Neural progenitor cell (in vitro differentiated cells): ENCODE measurements around the gene UGT1A1. TPM values are rescaled to one million over a fixed set of nuclear protein-coding genes. Genes with fewer than 3 reads are reported as not detected.

Experiments
- DNase-seq: peaks from one replicate; pipeline ENCODE4 v3.0.0-alpha.2; 2016; ENCODE audit warnings: low spot score
- H2AFZ ChIP-seq: fragments of 200-600 bp; sonication (generic); replicated peaks from 2 replicates; pipeline ENCODE4 v1.6.1; 2016; ENCODE audit warnings: antibody characterized with exemption
- H3F3A ChIP-seq: fragments of 200-600 bp; sonication (generic); 2 replicates; pipeline ENCODE4 v1.6.1; 2016; ENCODE audit warnings: antibody characterized with exemption, low read depth
- H3K27ac ChIP-seq: fragments of 200-600 bp; sonication (generic); 2 replicates; pipeline ENCODE4 v1.5.1; 2016; ENCODE audit warnings: mild to moderate bottlenecking
- H3K27me3 ChIP-seq: fragments of 200-600 bp; sonication (generic); 2 replicates; pipeline ENCODE4 v1.6.1; 2016; ENCODE audit warnings: mild to moderate bottlenecking, moderate library complexity
- H3K36me3 ChIP-seq: fragments of 200-600 bp; sonication (generic); 2 replicates; pipeline ENCODE4 v1.5.1; 2016
- H3K4me1 ChIP-seq: fragments of 200-600 bp; sonication (generic); 2 replicates; pipeline ENCODE4 v1.6.1; 2016; ENCODE audit warnings: mixed run types
- H3K4me2 ChIP-seq: fragments of 200-600 bp; sonication (generic); 2 replicates; pipeline ENCODE4 v1.6.1; 2016
- H3K4me3 ChIP-seq: fragments of 200-600 bp; sonication (generic); 2 replicates; pipeline ENCODE4 v1.5.1; 2016
- H3K79me2 ChIP-seq: fragments of 200-600 bp; sonication (generic); 2 replicates; pipeline ENCODE4 v1.6.1; 2016; ENCODE audit warnings: low read depth
- H3K9ac ChIP-seq: fragments of 200-600 bp; sonication (generic); 2 replicates; pipeline ENCODE4 v1.6.1; 2016
- H3K9me3 ChIP-seq: fragments of 200-600 bp; sonication (generic); 2 replicates; pipeline ENCODE4 v1.5.1; 2016; ENCODE audit warnings: low read depth
- H4K20me1 ChIP-seq: fragments of 200-600 bp; sonication (generic); 2 replicates; pipeline ENCODE4 v1.6.1; 2016; ENCODE audit warnings: low read depth
- H3K27ac Mint-ChIP-seq: 3 replicates; pipeline ENCODE4 v1.8.0; 2021; ENCODE audit warnings: mixed read lengths
- H3K27me3 Mint-ChIP-seq: 2 replicates; pipeline ENCODE4 v1.8.0; 2022; ENCODE audit warnings: low read depth, mild to moderate bottlenecking, inconsistent platforms, moderate library complexity, mixed read lengths; ENCODE audit not compliant: insufficient read depth
- H3K36me3 Mint-ChIP-seq: 3 replicates; pipeline ENCODE4 v1.8.0; 2021; ENCODE audit warnings: mixed read lengths
- H3K4me1 Mint-ChIP-seq: 3 replicates; pipeline ENCODE4 v1.8.0; 2021; ENCODE audit warnings: mixed read lengths
- H3K4me3 Mint-ChIP-seq: 3 replicates; pipeline ENCODE4 v1.8.0; 2021; ENCODE audit warnings: mild to moderate bottlenecking, moderate library complexity, mixed read lengths
- H3K9me3 Mint-ChIP-seq: 3 replicates; pipeline ENCODE4 v1.8.0; 2020; ENCODE audit warnings: mixed read lengths
- EZH2 ChIP-seq: fragments of 200-600 bp; sonication (generic); IDR thresholded peaks from 2 replicates; pipeline ENCODE4 v1.6.1; 2017; ENCODE audit warnings: antibody characterized with exemption, mild to moderate bottlenecking, moderate library complexity
- EZH2phosphoT487 ChIP-seq: fragments of 200-600 bp; sonication (generic); IDR thresholded peaks from 2 replicates; pipeline ENCODE4 v1.6.1; 2017; ENCODE audit warnings: antibody characterized with exemption
- total RNA-seq: library from RNA; depleted of rRNA; stranded (reverse); fragments of >200 nt; gene quantifications from 2 replicates; pipeline ENCODE4 v1.2.3, GENCODE V29; 2015; ENCODE audit warnings: low replicate concordance
- TF ChIP-seq, protein P1 (sequence below): fragments of 200-600 bp; sonication (generic); IDR thresholded peaks from 2 replicates; pipeline ENCODE4 v1.5.1; 2017; ENCODE audit warnings: antibody characterized with exemption, mild to moderate bottlenecking

Gene UGT1A1
- total RNA-seq, 1 donor from 2014 or later = not detected

GRCh38 chr2:233754872-233755611 is 5.0 kb upstream of the UGT1A1 start:
- H3K9me3 Mint-ChIP-seq = peaks cover 24% of the 10 kb centered on the region
- no peaks in the 10 kb centered on the region for H3K79me2 ChIP-seq
- no peaks in the 10 kb centered on the region for H3F3A ChIP-seq
- H3K27ac ChIP-seq = no peak overlapping the region
- H3K4me1 ChIP-seq = peaks cover 3% of the 10 kb centered on the region
- no peak overlapping the region for H2AFZ ChIP-seq
- H3K9ac ChIP-seq = no peak overlapping the region
- H3K9me3 ChIP-seq = no peaks in the 10 kb centered on the region
- peaks cover 5% of the 10 kb centered on the region for H3K27me3 Mint-ChIP-seq
- H3K36me3 ChIP-seq = no peaks in the 10 kb centered on the region
- no peaks in the 10 kb centered on the region for H4K20me1 ChIP-seq
- no peak for TF ChIP-seq EZH2
- no peak for TF ChIP-seq EZH2phosphoT487
- TF ChIP-seq, protein P1, sequence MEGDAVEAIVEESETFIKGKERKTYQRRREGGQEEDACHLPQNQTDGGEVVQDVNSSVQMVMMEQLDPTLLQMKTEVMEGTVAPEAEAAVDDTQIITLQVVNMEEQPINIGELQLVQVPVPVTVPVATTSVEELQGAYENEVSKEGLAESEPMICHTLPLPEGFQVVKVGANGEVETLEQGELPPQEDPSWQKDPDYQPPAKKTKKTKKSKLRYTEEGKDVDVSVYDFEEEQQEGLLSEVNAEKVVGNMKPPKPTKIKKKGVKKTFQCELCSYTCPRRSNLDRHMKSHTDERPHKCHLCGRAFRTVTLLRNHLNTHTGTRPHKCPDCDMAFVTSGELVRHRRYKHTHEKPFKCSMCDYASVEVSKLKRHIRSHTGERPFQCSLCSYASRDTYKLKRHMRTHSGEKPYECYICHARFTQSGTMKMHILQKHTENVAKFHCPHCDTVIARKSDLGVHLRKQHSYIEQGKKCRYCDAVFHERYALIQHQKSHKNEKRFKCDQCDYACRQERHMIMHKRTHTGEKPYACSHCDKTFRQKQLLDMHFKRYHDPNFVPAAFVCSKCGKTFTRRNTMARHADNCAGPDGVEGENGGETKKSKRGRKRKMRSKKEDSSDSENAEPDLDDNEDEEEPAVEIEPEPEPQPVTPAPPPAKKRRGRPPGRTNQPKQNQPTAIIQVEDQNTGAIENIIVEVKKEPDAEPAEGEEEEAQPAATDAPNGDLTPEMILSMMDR = no peak
- H3K27ac Mint-ChIP-seq = no peak overlapping the region
- no peak overlapping the region for H3K4me3 Mint-ChIP-seq
- no peaks in the 10 kb centered on the region for H3K27me3 ChIP-seq
- H3K4me3 ChIP-seq = no peak overlapping the region
- H3K4me2 ChIP-seq = no peak overlapping the region
- H3K4me1 Mint-ChIP-seq = peaks cover 3% of the 10 kb centered on the region
- DNase-seq = no peak
- peaks cover 1% of the 10 kb centered on the region for H3K36me3 Mint-ChIP-seq

DNA sequence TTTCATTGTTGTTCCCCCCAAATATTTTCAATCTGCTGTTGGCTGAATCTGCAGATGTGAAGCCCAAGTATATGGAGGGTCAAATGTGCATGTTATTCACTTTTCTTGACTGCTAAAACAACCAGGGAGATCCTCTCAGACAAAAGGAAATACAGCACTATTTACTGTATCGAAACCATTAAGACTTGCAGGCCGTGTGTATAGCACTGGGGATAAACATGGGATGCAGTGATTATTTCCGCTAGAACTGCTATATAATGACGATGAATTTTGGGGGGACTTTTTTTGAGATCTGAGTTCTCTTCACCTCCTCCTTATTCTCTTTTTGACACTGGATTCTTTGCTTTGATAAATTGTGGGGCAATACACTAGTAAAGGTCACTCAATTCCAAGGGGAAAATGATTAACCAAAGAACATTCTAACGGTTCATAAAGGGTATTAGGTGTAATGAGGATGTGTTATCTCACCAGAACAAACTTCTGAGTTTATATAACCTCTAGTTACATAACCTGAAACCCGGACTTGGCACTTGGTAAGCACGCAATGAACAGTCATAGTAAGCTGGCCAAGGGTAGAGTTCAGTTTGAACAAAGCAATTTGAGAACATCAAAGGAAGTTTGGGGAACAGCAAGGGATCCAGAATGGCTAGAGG is 3.5 kb upstream of the UGT1A1 start:
- peaks cover 5% of the 10 kb centered on the region for H3K4me1 Mint-ChIP-seq
- peaks cover 5% of the 10 kb centered on the region for H3K27me3 Mint-ChIP-seq
- H3K4me3 Mint-ChIP-seq = no peak overlapping the region
- Histone ChIP-seq H3K4me1 (peaks cover 3% of the 10 kb centered on the region), H3K9me3 (no peaks in the 10 kb centered on the region), H3K4me3 (no peak overlapping the region), H3K27ac (no peak overlapping the region), H3K27me3 (no peaks in the 10 kb centered on the region), H3K4me2 (no peak overlapping the region), H3K36me3 (no peaks in the 10 kb centered on the region), H3F3A (no peaks in the 10 kb centered on the region), H4K20me1 (no peaks in the 10 kb centered on the region), H3K9ac (no peak overlapping the region), H2AFZ (no peak overlapping the region), H3K79me2 (no peaks in the 10 kb centered on the region)
- H3K9me3 Mint-ChIP-seq = peaks cover 15% of the 10 kb centered on the region
- TF ChIP-seq EZH2phosphoT487 (no peak), EZH2 (no peak)
- TF ChIP-seq, protein P1 = no peak
- DNase-seq = no peak
- H3K36me3 Mint-ChIP-seq = peaks cover under 1% of the 10 kb centered on the region
- no peak overlapping the region for H3K27ac Mint-ChIP-seq

DNA sequence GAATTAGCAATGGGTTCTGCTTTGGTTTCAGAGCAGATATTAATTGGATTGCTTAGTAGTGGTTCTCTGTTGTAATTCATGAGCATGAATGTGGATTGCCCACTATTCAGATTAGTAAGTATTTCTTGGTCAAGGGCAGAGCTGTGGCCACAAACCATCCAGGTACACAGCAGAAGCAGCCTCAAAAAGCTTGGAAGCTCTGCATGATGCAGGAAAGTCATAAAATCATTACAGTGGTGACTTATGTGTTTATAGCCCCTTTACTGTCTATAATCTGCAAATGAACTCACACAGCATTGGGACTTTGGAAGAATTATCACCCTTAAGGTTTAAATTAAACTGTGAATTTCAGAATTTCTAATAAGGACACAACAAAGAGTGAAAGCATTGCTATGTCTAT is 1.9 kb upstream of the UGT1A1 start:
- Histone ChIP-seq H3K4me3 (no peak overlapping the region), H3K4me1 (no peaks in the 10 kb centered on the region), H3K27me3 (no peaks in the 10 kb centered on the region), H3K36me3 (no peaks in the 10 kb centered on the region), H3K9ac (no peak overlapping the region), H3F3A (no peaks in the 10 kb centered on the region), H2AFZ (no peak overlapping the region), H3K9me3 (no peaks in the 10 kb centered on the region), H3K79me2 (no peaks in the 10 kb centered on the region), H4K20me1 (no peaks in the 10 kb centered on the region), H3K27ac (no peak overlapping the region), H3K4me2 (no peak overlapping the region)
- Mint-ChIP-seq H3K36me3 (no peaks in the 10 kb centered on the region), H3K27me3 (peaks cover 2% of the 10 kb centered on the region), H3K4me1 (peaks cover 5% of the 10 kb centered on the region), H3K27ac (no peak overlapping the region), H3K9me3 (peaks cover 6% of the 10 kb centered on the region), H3K4me3 (no peak overlapping the region)
- TF ChIP-seq, protein P1 = no peak
- TF ChIP-seq EZH2phosphoT487 (no peak), EZH2 (no peak)
- DNase-seq = no peak
